HG03159 (cell line): ENCODE data around the gene ASTN2.

Source experiments
- ATAC-seq: cut with Tn5 transposase; IDR thresholded peaks from one replicate; pipeline ENCODE4 v1.9.1; 2021; ENCODE audit warnings: mild to moderate bottlenecking, moderate library complexity; ENCODE audit not compliant: unreplicated experiment

ASTN2 gene

GRCh38 chr9:117306032-117306431 lies 108.8 kb downstream of the ASTN2 start:
- ATAC-seq: no peak

GRCh38 chr9:117305454-117305853 lies 109.4 kb downstream of the ASTN2 start:
- no peak for ATAC-seq

- ATAC-seq: no peak
Measured at GRCh38 chr9:117304549-117304948, 110.3 kb downstream of the ASTN2 start.

GRCh38 chr9:117303643-117304230 lies 111.1 kb downstream of the ASTN2 start:
- ATAC-seq: no peak

GRCh38 chr9:117302487-117302886 lies 112.4 kb downstream of the ASTN2 start:
- ATAC-seq: no peak

- no peak for ATAC-seq
Measured at GRCh38 chr9:117300371-117301110, 114.3 kb downstream of the ASTN2 start.

GRCh38 chr9:117296453-117296852 lies 118.4 kb downstream of the ASTN2 start:
- ATAC-seq: no peak

- ATAC-seq: no peak
Measured at GRCh38 chr9:117293206-117294114, 121.4 kb downstream of the ASTN2 start.

- no peak for ATAC-seq
Measured at GRCh38 chr9:117290856-117291622, 123.8 kb downstream of the ASTN2 start.

GRCh38 chr9:117290306-117290840 lies 124.5 kb downstream of the ASTN2 start:
- no peak for ATAC-seq

- ATAC-seq: no peak
Measured at GRCh38 chr9:117286245-117286644, 128.6 kb downstream of the ASTN2 start.

GRCh38 chr9:117284414-117284813 lies 130.4 kb downstream of the ASTN2 start:
- ATAC-seq: no peak

GRCh38 chr9:117282541-117282940 lies 132.3 kb downstream of the ASTN2 start:
- no peak for ATAC-seq

GRCh38 chr9:117278471-117279035 lies 136.3 kb downstream of the ASTN2 start:
- no peak for ATAC-seq

- no peak for ATAC-seq
Measured at GRCh38 chr9:117278020-117278419, 136.8 kb downstream of the ASTN2 start.

GRCh38 chr9:117276444-117276843 lies 138.4 kb downstream of the ASTN2 start:
- ATAC-seq: no peak

GRCh38 chr9:117273612-117274011 lies 141.2 kb downstream of the ASTN2 start:
- ATAC-seq: no peak

GRCh38 chr9:117268847-117269446 lies 145.9 kb downstream of the ASTN2 start:
- ATAC-seq: no peak

- no peak for ATAC-seq
Measured at GRCh38 chr9:117266855-117267497, 147.9 kb downstream of the ASTN2 start.
